Progenitor cell of endocrine pancreas (in vitro differentiated cells): Measurements from ENCODE around the gene VRK1. TPM values are rescaled to one million over a fixed set of nuclear protein-coding genes. Genes with fewer than 3 reads are reported as not detected.

ENCODE experiments used
- DNase-seq: peaks from one replicate; pipeline ENCODE4 v3.0.0; 2021; ENCODE audit warnings: low spot score; ENCODE audit not compliant: unreplicated experiment
- H3K27ac Mint-ChIP-seq: 2 replicates; pipeline ENCODE4 v1.8.0; 2021; ENCODE audit warnings: mild to moderate bottlenecking, moderate library complexity, mixed read lengths
- H3K27me3 Mint-ChIP-seq: 2 replicates; pipeline ENCODE4 v1.8.0; 2021; ENCODE audit warnings: mixed read lengths
- H3K36me3 Mint-ChIP-seq: 2 replicates; pipeline ENCODE4 v1.8.0; 2022; ENCODE audit warnings: mixed read lengths; ENCODE audit not compliant: insufficient read depth
- H3K4me1 Mint-ChIP-seq: 2 replicates; pipeline ENCODE4 v1.8.0; 2021; ENCODE audit warnings: low read depth, mixed read lengths
- H3K4me3 Mint-ChIP-seq: 2 replicates; pipeline ENCODE4 v1.8.0; 2021; ENCODE audit warnings: low read depth, mild to moderate bottlenecking, moderate library complexity, mixed read lengths
- H3K9me3 Mint-ChIP-seq: 2 replicates; pipeline ENCODE4 v1.8.0; 2021; ENCODE audit warnings: low read depth, mixed read lengths
- CTCF ChIP-seq: fragments of 200-600 bp; sonication (generic); IDR thresholded peaks from one replicate; pipeline ENCODE4 v1.5.0; 2021; ENCODE audit warnings: antibody characterized with exemption, mild to moderate bottlenecking; ENCODE audit not compliant: unreplicated experiment
- total RNA-seq: library from RNA; stranded (reverse); gene quantifications from 2 replicates; pipeline ENCODE4 v1.2.1, GENCODE V29; 2021

Gene VRK1
- total RNA-seq, 1 donor from 2014 or later: 33.3 TPM

GRCh38 chr14:96790186-96790585, 7.0 kb upstream of the VRK1 start:
- no peaks in the 10 kb centered on the region for H3K9me3 Mint-ChIP-seq
- peaks cover 27% of the 10 kb centered on the region for H3K4me1 Mint-ChIP-seq
- H3K27me3 Mint-ChIP-seq: no peaks in the 10 kb centered on the region
- no peaks in the 10 kb centered on the region for H3K36me3 Mint-ChIP-seq
- no peak overlapping the region for H3K27ac Mint-ChIP-seq
- no peak for TF ChIP-seq CTCF
- no peak overlapping the region for H3K4me3 Mint-ChIP-seq
- no peak for DNase-seq

- H3K27ac Mint-ChIP-seq: no peak overlapping the region
- H3K36me3 Mint-ChIP-seq: no peaks in the 10 kb centered on the region
- H3K4me1 Mint-ChIP-seq: peaks cover 27% of the 10 kb centered on the region
- no peak overlapping the region for H3K4me3 Mint-ChIP-seq
- H3K9me3 Mint-ChIP-seq: no peaks in the 10 kb centered on the region
- TF ChIP-seq CTCF: no peak
- no peaks in the 10 kb centered on the region for H3K27me3 Mint-ChIP-seq
- DNase-seq: no peak
Measured at GRCh38 chr14:96790706-96791105, 6.5 kb upstream of the VRK1 start.

GRCh38 chr14:96792003-96792402, 5.2 kb upstream of the VRK1 start:
- peaks cover 19% of the 10 kb centered on the region for H3K4me1 Mint-ChIP-seq
- no peaks in the 10 kb centered on the region for H3K36me3 Mint-ChIP-seq
- no peaks in the 10 kb centered on the region for H3K27me3 Mint-ChIP-seq
- DNase-seq: no peak
- no peaks in the 10 kb centered on the region for H3K9me3 Mint-ChIP-seq
- no peak overlapping the region for H3K27ac Mint-ChIP-seq
- no peak for TF ChIP-seq CTCF
- H3K4me3 Mint-ChIP-seq: no peak overlapping the region

- H3K4me1 Mint-ChIP-seq: peaks cover 15% of the 10 kb centered on the region
- H3K27me3 Mint-ChIP-seq: no peaks in the 10 kb centered on the region
- H3K27ac Mint-ChIP-seq: peak overlapping the region; percentile 51
- no peaks in the 10 kb centered on the region for H3K9me3 Mint-ChIP-seq
- no peaks in the 10 kb centered on the region for H3K36me3 Mint-ChIP-seq
- DNase-seq: no peak
- no peak overlapping the region for H3K4me3 Mint-ChIP-seq
- TF ChIP-seq CTCF: no peak
Measured at GRCh38 chr14:96792591-96792990, 4.6 kb upstream of the VRK1 start.

GRCh38 chr14:96793547-96793946, 3.6 kb upstream of the VRK1 start:
- no peak overlapping the region for H3K27ac Mint-ChIP-seq
- DNase-seq: no peak
- H3K27me3 Mint-ChIP-seq: no peaks in the 10 kb centered on the region
- H3K36me3 Mint-ChIP-seq: no peaks in the 10 kb centered on the region
- no peaks in the 10 kb centered on the region for H3K9me3 Mint-ChIP-seq
- peaks cover 18% of the 10 kb centered on the region for H3K4me1 Mint-ChIP-seq
- TF ChIP-seq CTCF: no peak
- H3K4me3 Mint-ChIP-seq: no peak overlapping the region
